K562 (cell line): ENCODE data around the gene ADORA1. TPM values are rescaled to one million over a fixed set of nuclear protein-coding genes. Genes with fewer than 3 reads are reported as not detected.

Source experiments
- ATAC-seq: fragments of 200-7000 bp; cut with Tn5 transposase; 3 replicates; pipeline ENCODE4 v1.9.1; 2020; ENCODE audit warnings: moderate library complexity
- BruUV-seq: library from RNA; stranded (reverse); fragments of 400-500 nt; replicated peaks from 2 replicates; lab custom pipeline; 2021; lab: Mats Ljungman, UMichigan
- CTCF ChIA-PET: fragments of 300-600 bp; formaldehyde crosslinking; extraction: SDS; loops from one replicate; lab custom pipeline; 2021; ENCODE audit warnings: low intra/inter-chr PET ratio; lab: Yijun Ruan, JAX
- POLR2A ChIA-PET: fragments of 300-600, 350-650 bp; sonication (Branson Sonifier 250); formaldehyde crosslinking; extraction: SDS; loops from one replicate; lab custom pipeline; 2021; ENCODE audit warnings: antibody characterized with exemption, inconsistent platforms; lab: Yijun Ruan, JAX
- DNase-seq, 4 experiments: peaks; one replicate each; pipeline versions ENCODE4 v3.0.0 to v3.0.0-alpha.2; 2011 to 2018; ENCODE audit warnings: low spot score in 3 of 4, mixed read lengths in 3 of 4; ENCODE audit errors: extremely low read depth in 1 of 4
- FAIRE-seq: peaks from 2 replicates; lab custom pipeline; 2011; peaks lifted over from hg19 to GRCh38; lab: Jason Lieb, UNC
- H2AFZ ChIP-seq: 2 replicates; pipeline ENCODE4 v1.6.0; 2011; ENCODE audit warnings: low read depth, low read length, control low read depth, inconsistent platforms
- H3K27ac ChIP-seq: fragments of 200-600 bp; 3 replicates; pipeline ENCODE4 v1.8.0; 2011; ENCODE audit warnings: low read depth, mild to moderate bottlenecking, control low read depth, inconsistent platforms, low read length, moderate library complexity, mixed read lengths; ENCODE audit errors: extremely low read depth
- H3K27me3 ChIP-seq, 2 experiments: fragments of 300-600 bp in 1 of 2; 2 replicates in 1 of 2; 3 replicates in 1 of 2; pipeline versions ENCODE4 v1.6.0 to v1.8.0; 2011; ENCODE audit warnings: inconsistent platforms in 2 of 2, low read length in 2 of 2, mild to moderate bottlenecking in 1 of 2, mixed read lengths in 1 of 2, moderate library complexity in 1 of 2; ENCODE audit not compliant: control insufficient read depth in 2 of 2, insufficient read depth in 2 of 2
- H3K36me3 ChIP-seq: fragments of 300-600 bp; 3 replicates; pipeline ENCODE4 v1.8.0; 2011; ENCODE audit warnings: mild to moderate bottlenecking, low read length, inconsistent platforms; ENCODE audit not compliant: control insufficient read depth, insufficient read depth
- H3K4me1 ChIP-seq, 2 experiments: fragments of 200-600 bp in 1 of 2; replicated peaks in 1 of 2; 2 replicates in 1 of 2; 3 replicates in 1 of 2; pipeline versions ENCODE4 v1.5.1 to v1.8.0; 2011; ENCODE audit warnings: inconsistent platforms in 2 of 2, low read length in 2 of 2, mild to moderate bottlenecking in 1 of 2, mixed read lengths in 1 of 2, moderate library complexity in 1 of 2; ENCODE audit not compliant: control insufficient read depth in 2 of 2, insufficient read depth in 2 of 2
- H3K4me2 ChIP-seq: 2 replicates; pipeline ENCODE4 v1.6.1; 2011; ENCODE audit warnings: low read length, control low read depth, inconsistent platforms, mixed read lengths; ENCODE audit not compliant: insufficient read depth
- H3K4me3 ChIP-seq: fragments of 200-600 bp; sonication (generic), shearing (Covaris generic); 2 replicates; pipeline ENCODE4 v1.5.1; 2016; ENCODE audit warnings: control low read depth, inconsistent platforms
- H3K79me2 ChIP-seq: fragments of 200-600 bp; 3 replicates; pipeline ENCODE4 v1.8.0; 2011; ENCODE audit warnings: low read length, inconsistent platforms; ENCODE audit not compliant: control insufficient read depth, insufficient read depth
- H3K9ac ChIP-seq, 2 experiments: 2 replicates each; pipeline versions ENCODE4 v1.6.0 to v1.6.1; 2011; ENCODE audit warnings: low read depth in 2 of 2, low read length in 2 of 2, control low read depth in 1 of 2, inconsistent platforms in 1 of 2, mild to moderate bottlenecking in 1 of 2, mixed read lengths in 1 of 2; ENCODE audit not compliant: insufficient read depth in 1 of 2
- H3K9me1 ChIP-seq: one replicate; pipeline ENCODE4 v1.6.0; 2011; ENCODE audit warnings: inconsistent platforms, mild to moderate bottlenecking, low read length, moderate library complexity; ENCODE audit not compliant: control insufficient read depth, insufficient read depth
- H3K9me3 ChIP-seq: replicated peaks from 2 replicates; pipeline ENCODE4 v1.5.1; 2011; ENCODE audit warnings: low read depth, low read length, inconsistent platforms; ENCODE audit not compliant: control insufficient read depth, insufficient read depth
- H4K20me1 ChIP-seq: replicated peaks from 2 replicates; pipeline ENCODE4 v1.6.1; 2011; ENCODE audit warnings: low read length, inconsistent platforms, mixed read lengths; ENCODE audit not compliant: control insufficient read depth, insufficient read depth
- ESRRA ChIP-seq: fragments of 450-650 bp; IDR thresholded peaks from 2 replicates; pipeline ENCODE4 v1.6.1; 2014; ENCODE audit warnings: low read depth, mild to moderate bottlenecking, moderate library complexity, borderline replicate concordance
- NR2C1 ChIP-seq, 2 experiments: fragments of 450-650 bp; IDR thresholded peaks; 2 replicates each; pipeline ENCODE4 v1.6.1; 2017; ENCODE audit warnings: mild to moderate bottlenecking in 2 of 2, antibody characterized with exemption in 1 of 2, inconsistent platforms in 1 of 2, missing compliant biosample characterization in 1 of 2, missing genetic modification characterization in 1 of 2
- NR2C2 ChIP-seq, 2 experiments: fragments of 200-800 bp in 1 of 2; sonication (Bioruptor generic) in 1 of 2; sonication (generic) in 1 of 2; formaldehyde crosslinking in 1 of 2; IDR thresholded peaks; 2 replicates each; pipeline versions ENCODE4 v1.6.1 to v1.8.0; 2016 to 2022; ENCODE audit warnings: mild to moderate bottlenecking in 1 of 2, missing compliant biosample characterization in 1 of 2, missing genetic modification characterization in 1 of 2, missing genetic modification reagents in 1 of 2
- PML ChIP-seq: IDR thresholded peaks from 2 replicates; pipeline ENCODE4 v1.6.1; 2012; ENCODE audit warnings: low read length, inconsistent platforms
- WGBS: fragments of 100-300 bp; shearing (Covaris generic); methylation state at CpG from one replicate; pipeline ENCODE4 v1.1.6; 2016; ENCODE audit warnings: low coverage, mixed read lengths; ENCODE audit not compliant: insufficient coverage; ENCODE audit errors: missing lambda C conversion rate; 5-methylcytosine and 5-hydroxymethylcytosine counted together
- in situ Hi-C: fragments of 300-500 bp; cut with MboI; formaldehyde crosslinking; loops from 4 replicates; pipeline ENCODE4 v1.15.0; 2018; ENCODE audit warnings: inconsistent platforms, mixed read lengths
- intact Hi-C: fragments of 100-400 bp; cut with micrococcal nuclease; formaldehyde crosslinking; loops from 2 replicates; pipeline ENCODE4 v1.14.2; 2022
- polyA plus RNA-seq, 8 experiments: library from polyadenylated mRNA; depleted of rRNA in 4 of 8; stranded (reverse) in 5 of 8; unstranded in 3 of 8; fragments of >200 nt; fragmentation: Nextera tagmentation in 2 of 8; fragmentation: Illumina TruSeq in 1 of 8; extraction: Ambion mirVana in 2 of 8; extraction: Trizol in 1 of 8; gene quantifications; 2 replicates each; pipeline versions ENCODE4 v1.2.1 to v1.2.3, GENCODE V29; 2011 to 2014; ENCODE audit warnings: inconsistent platforms in 1 of 8, missing spikeins in 1 of 8
- total RNA-seq, 7 experiments: library from RNA; depleted of rRNA in 6 of 7; stranded (reverse); fragments of >200 nt in 6 of 7; fragmentation: Illumina TruSeq in 2 of 7; extraction: Trizol in 2 of 7; gene quantifications; 2 replicates each; pipeline versions ENCODE4 v1.2.1 to v1.2.3, GENCODE V29; 2011 to 2021; ENCODE audit warnings: low replicate concordance in 1 of 7
- TF ChIP-seq, protein P1 (sequence below): sonication (generic); formaldehyde crosslinking; IDR thresholded peaks from 2 replicates; pipeline ENCODE4 v1.8.0; 2023; ENCODE audit warnings: mild to moderate bottlenecking, missing genetic modification reagents

ADORA1 gene
- total and polyA plus RNA-seq, 9 of the 15 experiments (the other 6 are each of a cell fraction or from before 2014, with no cell fraction given): not detected

- FAIRE-seq (no peak), ATAC-seq (no peak), DNase-seq (no peak)
- Histone ChIP-seq H3K9me3 (no peaks in the 10 kb centered on the region), H3K36me3 (no peaks in the 10 kb centered on the region), H3K4me2 (no peak overlapping the region), H3K27me3 (peaks cover 13 to 23% of the 10 kb centered on the region in 2 experiments; a peak in 4 of 5 replicates), H2AFZ (no peak overlapping the region), H4K20me1 (no peaks in the 10 kb centered on the region), H3K9me1 (no peaks in the 10 kb centered on the region), H3K9ac (peak overlapping the region in 1 of 2 experiments; percentile 37; a peak in 1 of 4 replicates), H3K27ac (no peak overlapping the region), H3K79me2 (no peaks in the 10 kb centered on the region), H3K4me1 (no peaks in the 10 kb centered on the region), H3K4me3 (no peak overlapping the region)
- ChIA-PET CTCF (no interaction called here), POLR2A (interaction anchor here (0.6 to 1.0 kb wide), 3 partner anchors 14 to 68 kb away, joined by 3 to 5 read pairs (median 3); no protein-coding TSS in a partner anchor)
- intact Hi-C loops (no loop called here), in situ Hi-C loops (no loop called here)
- 6% methylated on average over 6 of the region's 6 CpGs for WGBS
- TF ChIP-seq, protein P1, sequence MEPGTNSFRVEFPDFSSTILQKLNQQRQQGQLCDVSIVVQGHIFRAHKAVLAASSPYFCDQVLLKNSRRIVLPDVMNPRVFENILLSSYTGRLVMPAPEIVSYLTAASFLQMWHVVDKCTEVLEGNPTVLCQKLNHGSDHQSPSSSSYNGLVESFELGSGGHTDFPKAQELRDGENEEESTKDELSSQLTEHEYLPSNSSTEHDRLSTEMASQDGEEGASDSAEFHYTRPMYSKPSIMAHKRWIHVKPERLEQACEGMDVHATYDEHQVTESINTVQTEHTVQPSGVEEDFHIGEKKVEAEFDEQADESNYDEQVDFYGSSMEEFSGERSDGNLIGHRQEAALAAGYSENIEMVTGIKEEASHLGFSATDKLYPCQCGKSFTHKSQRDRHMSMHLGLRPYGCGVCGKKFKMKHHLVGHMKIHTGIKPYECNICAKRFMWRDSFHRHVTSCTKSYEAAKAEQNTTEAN: no peak
- TF ChIP-seq NR2C1 (IDR thresholded peaks at IDR 0.05): 0 out of 2 replicates have a peak, but pooled peaks have one; percentile 27
- no peak for TF ChIP-seq NR2C1 (tag; IDR thresholded peaks at IDR 0.05)
- no peak for TF ChIP-seq PML
- TF ChIP-seq NR2C2 (CRISPR knock-in tag; IDR thresholded peaks at IDR 0.05): no peak
- TF ChIP-seq NR2C2 (tag; IDR thresholded peaks at IDR 0.05): 0 out of 2 replicates have a peak, but pooled peaks have one; percentile 46
- TF ChIP-seq ESRRA: 0 out of 2 replicates have a peak, but pooled peaks have one; percentile 44
- no TSS peak for BruUV-seq
Measured at GRCh38 chr1:203101813-203102634, 25.5 kb upstream of the ADORA1 start.
